HG03066 (cell line): ENCODE results near the gene RMND5A.

ENCODE experiments used
- ATAC-seq: cut with Tn5 transposase; IDR thresholded peaks from one replicate; pipeline ENCODE4 v1.9.1; 2021; ENCODE audit warnings: low read depth; ENCODE audit not compliant: unreplicated experiment

Gene RMND5A, protein sequence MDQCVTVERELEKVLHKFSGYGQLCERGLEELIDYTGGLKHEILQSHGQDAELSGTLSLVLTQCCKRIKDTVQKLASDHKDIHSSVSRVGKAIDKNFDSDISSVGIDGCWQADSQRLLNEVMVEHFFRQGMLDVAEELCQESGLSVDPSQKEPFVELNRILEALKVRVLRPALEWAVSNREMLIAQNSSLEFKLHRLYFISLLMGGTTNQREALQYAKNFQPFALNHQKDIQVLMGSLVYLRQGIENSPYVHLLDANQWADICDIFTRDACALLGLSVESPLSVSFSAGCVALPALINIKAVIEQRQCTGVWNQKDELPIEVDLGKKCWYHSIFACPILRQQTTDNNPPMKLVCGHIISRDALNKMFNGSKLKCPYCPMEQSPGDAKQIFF

DNA sequence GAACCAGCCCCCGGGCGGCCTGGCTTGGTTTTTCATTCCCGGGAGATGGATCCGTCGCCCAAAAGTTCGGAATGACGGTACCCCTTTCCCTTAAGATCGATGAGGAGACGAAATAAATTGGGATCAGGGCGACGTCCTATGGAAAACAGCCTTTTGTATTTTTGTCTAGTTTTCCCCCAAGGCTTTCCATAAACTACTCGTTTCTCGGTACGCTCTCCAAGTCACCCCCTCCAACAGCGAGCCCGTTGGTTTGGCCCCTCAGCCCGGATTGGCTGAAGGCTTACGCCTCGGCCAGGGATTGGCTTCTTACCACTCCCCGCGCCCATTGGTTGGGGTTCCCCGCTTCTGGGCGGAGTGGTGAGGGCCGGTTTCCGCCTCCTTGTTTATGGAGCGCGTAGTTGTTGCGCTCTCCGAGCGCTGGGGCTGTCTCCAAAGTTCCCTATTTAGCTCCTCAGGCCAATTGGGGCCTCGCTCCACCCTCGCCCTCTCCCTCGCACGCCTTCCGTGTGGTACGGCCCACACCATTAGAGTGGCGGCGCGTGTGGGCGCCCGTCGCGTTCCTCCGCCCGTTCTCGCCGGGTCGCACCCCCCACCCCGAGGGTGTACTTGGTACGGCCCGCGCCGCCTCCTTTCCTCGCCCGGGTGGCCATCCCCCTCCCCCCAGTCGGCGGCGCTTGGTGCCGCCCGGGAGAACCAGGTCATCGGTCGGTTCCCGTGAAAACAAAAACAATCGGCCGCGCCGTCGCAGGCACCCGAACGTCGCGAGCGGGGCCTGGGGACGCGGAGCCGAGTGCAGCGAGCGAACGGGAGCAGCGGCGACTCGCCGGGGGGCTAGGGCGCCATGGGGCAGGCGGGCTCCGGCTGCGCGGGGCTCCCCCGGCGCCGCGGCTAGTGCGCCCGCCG, at the start of gene RMND5A:
Gene RMND5A, plus strand, starts transcription at position 655 of the 903 bp plus-strand sequence. CDS start 377 bp downstream, outside the sequence.
- peak; percentile 90 for ATAC-seq

DNA sequence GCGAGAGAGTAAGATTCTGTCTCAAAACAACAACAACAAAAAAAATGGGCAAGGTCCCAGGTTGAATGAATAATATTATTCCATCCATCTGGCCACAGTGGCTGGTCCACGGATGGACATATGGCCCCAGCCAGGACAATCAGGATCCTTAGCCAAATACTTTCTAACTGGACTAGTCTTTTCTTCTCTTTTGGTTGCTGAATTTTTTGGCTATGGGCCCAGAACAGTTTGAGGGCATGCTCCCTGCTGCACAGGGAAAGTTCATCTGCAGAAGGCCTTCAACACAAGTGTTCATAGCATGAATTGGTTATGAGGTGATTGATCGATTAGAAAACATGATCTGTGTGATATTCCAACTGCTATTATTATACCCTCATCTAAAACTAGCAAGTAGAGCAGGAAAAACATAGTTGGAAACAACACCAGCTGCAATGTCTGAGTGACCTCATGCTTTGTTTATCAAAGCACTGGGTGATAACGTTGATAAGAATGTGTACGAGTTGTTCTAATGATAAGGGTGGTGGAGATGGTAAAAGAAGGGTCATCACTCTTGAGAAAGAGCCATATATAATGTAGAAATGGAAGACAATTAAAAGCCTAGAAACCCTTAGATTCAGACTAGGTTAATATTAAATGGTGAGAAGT, 48.6 kb upstream of the RMND5A start:
- ATAC-seq: no peak

DNA sequence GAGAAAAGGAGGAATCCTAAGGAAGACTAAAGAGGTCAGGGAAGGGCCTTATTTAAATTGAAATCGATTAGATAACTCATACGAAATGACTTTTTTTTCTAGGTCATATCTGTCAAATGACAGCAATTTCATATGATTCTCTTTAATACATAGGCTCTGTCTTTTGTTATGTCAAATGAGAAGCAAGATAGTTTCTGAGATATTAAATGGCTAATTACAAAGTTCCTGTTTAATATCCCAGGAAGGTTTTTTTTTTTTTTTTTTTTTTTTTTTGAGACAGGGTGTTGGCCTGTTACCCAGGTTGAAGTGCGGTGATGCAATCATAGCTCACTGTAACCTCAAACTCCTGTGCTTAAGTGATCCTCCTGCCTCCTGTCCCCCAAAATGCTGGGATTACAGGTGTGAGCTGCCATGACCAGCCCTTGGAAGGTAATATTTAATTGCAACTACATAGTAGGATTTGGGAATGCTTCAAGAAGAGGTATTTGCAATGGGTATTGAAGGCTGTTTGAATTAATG, 48.0 kb upstream of the RMND5A start:
- no peak for ATAC-seq

DNA sequence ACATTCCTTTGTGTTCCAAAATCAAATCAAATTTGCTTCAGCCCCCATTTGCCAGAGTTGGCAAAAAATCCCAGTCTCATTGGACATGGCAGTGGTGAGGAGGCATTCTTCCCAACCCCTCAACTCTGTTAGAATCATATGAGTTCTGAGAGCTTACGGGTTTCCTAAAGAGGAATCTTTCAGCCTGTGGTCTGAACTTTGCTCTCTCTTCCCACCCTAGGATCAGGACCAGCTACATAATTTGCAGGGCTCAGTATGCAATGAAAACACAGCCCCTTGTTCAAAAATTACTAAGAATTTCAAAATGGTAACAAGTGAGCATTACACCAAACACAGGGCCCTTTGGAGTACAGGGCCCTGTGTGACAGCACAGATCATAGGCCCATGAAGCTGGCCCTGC, 47.1 kb upstream of the RMND5A start:
- ATAC-seq: no peak

DNA sequence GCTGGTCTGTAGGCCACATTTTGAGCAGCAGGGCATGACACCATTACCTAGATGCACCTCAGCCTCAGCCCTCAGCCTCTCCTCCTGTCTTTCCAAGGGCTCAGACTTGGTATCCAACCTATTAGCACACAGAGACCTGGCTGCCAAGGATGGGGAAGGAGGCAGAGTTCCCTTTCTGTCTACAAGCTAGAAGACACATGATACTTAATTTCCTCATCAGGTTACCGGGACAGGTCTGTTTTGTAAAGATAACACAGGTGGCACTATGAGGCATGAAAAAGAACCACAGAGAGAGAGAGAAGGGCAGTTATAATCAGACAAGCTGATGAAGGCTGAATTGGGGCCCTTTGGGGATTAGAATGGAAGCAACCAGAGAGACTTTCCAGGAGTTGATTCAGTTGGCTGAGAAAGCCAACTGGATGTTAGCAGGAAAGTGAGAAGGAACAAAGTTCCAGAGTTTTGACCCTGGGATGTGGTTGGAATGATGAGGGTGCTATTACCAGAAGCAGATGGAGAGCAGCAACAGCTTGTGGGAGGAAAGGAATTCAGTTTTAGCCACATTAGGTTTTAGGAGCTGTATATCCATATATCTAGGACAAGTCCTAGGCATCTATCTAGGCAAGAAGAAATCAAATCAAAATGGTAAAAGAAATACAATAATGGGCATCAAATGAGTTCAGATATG, 46.0 kb upstream of the RMND5A start:
- no peak for ATAC-seq

DNA sequence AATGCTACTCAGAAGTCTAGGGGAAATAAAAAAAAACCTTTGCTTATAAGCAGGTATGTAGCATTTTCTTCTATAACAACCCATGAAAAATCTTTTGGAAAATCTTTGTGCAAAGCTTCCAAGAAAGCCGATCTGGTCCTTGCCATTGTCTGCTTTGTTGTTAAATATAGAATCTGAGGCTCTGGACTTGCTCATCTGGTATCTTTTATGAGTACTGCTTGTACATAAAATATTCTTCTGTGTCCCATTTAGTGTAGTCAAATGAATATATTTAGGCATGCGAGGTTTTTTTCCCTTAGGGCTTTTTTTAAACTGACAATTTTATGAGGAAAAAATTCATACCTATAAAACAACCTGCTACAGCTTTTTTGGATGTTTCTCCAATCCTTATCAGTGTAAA, 45.0 kb upstream of the RMND5A start:
- no peak for ATAC-seq

DNA sequence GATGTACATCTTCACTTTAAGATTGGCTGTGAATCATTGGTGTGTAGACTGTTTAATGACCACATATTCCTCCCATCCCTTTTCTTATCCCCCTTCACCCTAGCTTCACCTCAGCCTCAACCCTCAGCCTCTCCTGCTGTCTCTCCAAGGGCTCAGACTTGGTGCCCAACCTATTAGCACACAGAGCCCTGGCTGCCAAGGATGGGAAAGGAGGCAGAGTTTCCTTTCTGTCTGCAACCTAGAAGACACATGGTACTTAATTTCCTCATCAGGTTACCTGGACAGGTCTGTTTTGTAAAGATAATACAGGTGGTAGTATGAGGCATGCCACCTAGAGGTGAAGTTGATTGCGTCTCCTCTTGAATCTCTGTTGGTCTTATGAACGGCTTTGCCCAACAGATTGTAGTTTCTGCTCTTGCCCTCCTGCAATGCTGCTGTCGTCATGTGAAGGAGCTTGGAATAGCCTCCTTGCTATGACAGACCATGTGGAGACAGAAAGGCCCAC, 44.5 kb upstream of the RMND5A start:
- no peak for ATAC-seq

DNA sequence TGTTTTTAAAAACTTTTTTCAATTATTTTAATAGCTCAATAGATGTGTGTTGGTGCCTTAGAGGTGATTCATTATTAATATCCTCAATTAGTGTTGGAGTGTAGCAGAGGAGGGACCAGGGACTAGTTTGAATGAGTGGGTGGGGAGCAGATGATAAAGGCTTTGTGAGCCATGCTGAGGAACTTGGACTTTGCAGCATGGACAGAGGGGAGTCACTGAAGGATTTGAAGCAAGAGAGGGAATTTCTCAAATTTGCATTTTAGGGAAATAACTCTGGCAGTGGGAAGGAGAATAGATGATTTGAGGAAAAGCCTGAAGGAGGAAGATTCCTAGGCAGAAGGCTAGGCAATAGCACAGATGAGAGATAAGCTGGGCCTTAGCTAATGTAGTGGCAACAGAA, 42.3 kb upstream of the RMND5A start:
- ATAC-seq: no peak

DNA sequence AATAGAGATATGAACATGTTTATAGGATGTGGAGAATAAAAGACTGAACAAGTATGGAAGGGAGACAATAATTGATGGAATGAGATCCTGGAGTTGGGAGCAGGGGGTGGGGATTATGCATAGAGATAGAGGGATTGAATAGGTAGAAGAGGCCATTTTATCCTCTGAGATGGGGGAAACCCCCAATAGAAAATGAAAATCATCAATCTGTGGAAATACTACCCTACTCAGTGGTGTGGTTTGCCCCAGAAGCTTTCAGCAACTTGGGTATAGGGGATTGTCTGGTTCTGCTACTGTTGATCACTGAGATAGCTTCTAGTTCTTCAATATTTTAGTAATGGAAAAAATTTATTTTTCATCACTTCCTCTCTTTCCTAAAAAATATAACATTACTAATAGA, 41.1 kb upstream of the RMND5A start:
- ATAC-seq: no peak

DNA sequence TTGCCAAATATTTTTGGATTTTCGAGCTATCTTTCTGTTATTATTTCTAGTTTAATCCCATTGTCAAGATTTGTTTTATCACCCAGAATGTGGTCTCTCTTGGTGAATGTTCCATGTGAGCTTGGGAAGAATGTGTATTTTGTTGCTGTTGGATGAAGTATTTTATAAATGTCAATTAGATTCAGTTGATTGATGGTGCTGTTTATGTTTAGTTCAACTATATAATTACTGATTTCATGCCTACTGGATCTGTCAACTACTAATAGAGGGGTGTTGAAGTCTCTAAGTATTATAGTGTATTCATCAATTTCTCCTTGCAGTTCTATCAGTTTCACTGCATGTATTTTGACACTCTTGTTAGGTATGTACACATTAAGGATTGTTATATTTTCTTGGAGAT, 34.7 kb upstream of the RMND5A start:
- no peak for ATAC-seq

DNA sequence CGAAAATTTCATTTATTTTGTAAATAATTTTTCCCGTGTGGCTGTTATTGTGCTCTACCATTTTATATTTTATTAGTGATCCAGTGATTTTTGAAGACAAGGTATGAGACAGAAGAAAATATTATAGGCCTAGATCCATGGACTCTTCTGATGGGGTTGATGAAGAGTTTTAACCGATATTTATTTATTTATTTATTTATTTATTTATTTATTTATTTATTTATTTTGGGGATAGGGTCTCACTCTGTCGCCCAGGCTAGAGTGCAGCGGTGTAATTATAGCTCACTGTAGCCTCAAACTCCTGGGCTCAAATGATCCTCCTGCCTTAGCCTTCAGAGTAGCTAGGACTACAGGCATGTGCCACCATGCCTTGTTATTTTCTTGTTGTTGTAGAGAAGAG, 33.6 kb upstream of the RMND5A start:
- no peak for ATAC-seq

DNA sequence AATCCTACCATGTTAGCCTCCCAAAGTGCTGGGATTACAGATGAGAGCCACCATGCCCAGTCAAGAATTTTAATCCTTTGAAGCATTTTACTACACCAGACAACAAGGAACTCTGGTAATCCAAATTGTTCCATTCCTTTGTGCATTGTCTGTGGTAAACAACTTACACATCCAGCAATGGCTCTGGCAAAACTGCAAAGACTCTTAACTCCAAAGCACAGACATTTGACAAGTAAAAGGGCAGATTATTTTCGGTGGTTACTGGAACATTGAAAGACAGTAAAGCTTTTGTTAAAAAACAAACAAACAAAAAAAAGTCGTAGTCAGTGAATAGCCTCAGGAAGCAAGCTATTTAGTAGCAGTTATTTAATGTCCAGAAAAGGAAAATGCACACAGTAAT, 33.2 kb upstream of the RMND5A start:
- no peak for ATAC-seq

DNA sequence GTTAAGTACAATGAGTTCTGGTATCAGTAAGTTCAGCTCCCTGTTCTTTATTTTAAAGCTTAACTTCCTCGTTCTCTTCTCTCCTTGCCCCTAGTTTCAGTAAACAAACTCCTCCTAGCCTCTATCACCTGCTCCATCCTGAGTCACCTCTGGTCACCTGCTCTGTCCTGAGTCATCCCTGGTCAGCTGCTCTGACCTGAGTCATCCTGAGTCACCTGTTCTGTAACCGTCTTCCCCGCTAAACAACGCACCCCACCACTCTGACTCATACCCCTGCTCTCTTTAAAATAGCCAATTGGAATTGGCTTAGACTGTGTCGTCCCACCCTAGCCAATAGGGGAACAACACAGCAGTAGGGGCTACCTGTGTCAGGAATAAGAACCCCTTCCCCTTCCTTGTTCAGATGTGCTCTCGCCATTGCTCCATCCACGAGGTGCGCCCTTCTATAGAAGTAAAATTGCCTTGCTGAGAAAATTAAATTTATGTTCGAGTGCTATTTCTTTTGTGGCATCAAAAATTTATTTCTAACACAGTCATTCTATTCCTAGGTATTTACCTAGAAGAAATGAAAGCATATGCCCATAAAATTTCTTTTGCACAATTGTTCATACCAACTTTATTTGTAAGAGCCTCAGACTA, 24.9 kb upstream of the RMND5A start:
- no peak for ATAC-seq

DNA sequence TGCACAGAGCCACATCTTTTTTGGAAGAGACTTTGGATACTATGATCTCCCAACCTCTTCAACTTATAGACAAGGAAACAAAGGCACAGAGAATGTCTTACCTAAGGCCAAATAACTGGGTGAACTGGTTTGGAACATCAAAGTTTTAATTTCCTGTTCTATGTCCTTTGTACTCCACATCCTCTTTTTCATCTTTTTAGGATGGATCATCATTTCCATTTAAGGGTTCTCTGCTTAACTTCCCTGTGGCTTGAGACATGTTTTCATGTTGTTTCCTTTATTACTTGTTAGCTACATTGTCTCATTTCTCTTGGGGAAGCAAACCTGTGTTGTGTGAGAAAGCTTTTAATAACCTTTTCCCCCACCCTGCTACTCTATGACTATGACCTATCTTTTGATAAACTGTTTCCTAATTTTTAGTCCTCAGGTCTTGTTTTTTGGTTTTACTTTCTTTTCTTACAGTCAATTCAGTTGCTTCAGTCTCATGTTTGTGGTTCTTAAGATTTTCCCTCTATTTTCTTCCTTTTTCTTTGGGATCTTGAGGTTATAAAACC, 22.5 kb upstream of the RMND5A start:
- no peak for ATAC-seq

DNA sequence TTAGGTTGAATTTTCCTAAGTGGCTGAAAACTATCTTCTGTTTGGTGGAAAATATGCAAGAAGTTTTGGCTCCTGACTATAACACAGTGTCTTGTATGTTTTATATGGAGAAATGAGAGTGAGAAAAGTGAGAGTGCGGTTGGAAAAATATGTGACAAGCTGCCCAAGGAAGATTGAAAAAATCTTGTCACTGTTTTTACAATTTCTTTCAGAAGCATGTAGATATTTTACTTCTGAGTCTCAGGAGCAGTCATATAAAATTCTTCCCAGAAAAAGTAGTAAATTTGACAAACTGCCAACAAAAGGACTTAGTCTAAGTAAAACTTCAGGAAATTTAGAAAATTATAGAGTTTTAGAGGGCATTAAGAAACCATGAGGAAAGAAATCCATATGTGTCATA, 19.4 kb upstream of the RMND5A start:
- no peak for ATAC-seq

DNA sequence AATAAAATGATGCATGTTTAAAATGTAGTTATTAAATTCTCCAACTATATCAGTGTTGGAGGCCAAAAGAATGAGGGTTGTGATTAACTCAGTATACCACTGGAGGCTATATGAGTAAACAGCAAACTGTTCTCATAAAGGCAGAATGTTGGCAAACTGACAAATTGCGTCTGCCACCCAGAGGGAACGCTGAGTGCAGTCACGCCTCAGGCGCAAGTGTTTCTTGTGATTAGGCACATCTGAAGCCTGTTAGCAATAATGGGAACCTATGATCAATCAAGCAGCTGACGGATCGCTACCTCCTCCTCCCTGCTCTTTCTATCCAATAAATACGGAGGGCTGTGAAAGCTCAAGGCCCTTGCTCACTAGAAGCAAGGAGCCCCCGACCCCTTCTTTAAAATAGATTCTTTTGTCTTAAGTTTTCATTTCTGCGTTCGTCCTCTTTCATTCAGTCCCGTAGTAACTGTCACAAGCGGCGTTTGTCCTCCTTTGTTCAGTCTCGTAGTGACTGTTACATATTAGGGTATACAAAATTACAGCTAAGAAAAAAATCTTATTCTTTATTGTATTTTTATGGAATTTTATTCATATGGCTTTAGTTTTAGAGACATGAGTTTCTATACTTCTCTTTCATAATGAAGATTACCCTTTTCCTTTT, 16.3 kb upstream of the RMND5A start:
- ATAC-seq: no peak

DNA sequence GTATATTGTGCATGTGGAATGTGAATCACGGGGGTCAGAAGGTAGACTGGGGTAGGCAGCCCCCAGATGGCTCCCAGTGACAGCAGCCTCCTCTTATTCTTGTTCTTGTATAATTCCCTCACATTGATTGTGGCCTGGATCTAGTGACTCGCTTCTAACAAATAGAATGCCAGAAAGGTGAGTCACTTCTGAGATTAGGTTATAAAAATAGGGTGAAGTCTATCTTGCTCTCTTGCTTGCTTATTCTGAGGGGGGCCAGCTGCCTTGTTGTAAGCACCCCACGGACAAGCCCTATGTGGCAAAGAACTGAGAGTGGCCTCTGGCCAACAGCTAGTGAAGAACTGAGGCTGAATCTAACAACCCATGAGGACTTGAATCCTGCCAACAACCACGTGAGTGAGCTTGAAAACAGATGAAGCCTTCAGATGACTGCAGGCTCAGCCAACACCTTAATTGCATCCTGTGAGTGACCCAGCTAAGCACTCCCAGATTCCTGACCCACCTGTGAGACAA, 15.6 kb upstream of the RMND5A start:
- no peak for ATAC-seq

DNA sequence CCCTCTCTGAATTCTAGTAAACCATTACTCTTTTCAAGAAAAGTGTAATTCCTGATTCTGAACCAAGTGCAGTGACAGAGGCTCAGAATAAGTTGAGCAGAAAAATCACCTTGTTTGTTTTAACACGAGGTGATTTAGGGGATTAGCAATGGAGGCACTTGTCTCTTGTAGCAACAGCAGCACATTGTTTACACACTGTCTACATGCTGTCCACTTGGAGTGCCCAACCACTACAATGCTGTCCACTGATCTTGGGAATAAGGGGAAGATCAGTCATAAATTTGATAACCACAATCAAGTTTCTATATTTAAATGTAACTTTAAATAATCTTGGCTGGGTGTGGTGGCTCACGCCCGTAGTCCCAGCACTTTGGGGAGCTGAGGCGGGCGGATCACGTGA, 13.9 kb upstream of the RMND5A start:
- no peak for ATAC-seq

DNA sequence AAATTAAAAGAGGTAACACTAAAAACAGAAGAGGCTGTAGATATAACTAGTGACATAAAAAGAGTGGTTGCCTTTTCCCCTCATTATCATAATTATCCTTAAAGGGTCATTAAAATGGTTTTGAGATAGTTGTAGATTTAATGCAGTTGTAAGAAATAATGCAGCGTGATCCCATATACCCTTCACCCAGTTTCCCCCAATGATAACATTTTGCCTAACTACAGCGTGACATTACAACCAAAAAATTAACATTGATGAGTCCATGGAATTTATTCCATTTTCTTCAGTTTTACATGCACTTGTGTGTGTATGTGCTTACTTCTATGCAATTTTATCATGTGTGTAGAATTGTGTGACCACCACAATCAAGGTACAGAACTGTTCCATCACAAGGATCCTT, 13.2 kb upstream of the RMND5A start:
- no peak for ATAC-seq
